Ovary (tissue), 3 donors: ENCODE results near the gene CD48.

Source experiments
- CTCF ChIP-seq, 3 donors: fragments of 450-650 bp in 2 of 3; fragments of 200-600 bp in 1 of 3; IDR thresholded peaks; one replicate each; pipeline versions ENCODE4 v1.5.1 to v1.8.0; 2016 to 2022; ENCODE audit warnings: antibody characterized with exemption in 3 of 3, mild to moderate bottlenecking in 1 of 3
- EP300 ChIP-seq: sonication (generic); formaldehyde crosslinking; IDR thresholded peaks from one replicate; pipeline ENCODE4 v1.6.1; 2017; ENCODE audit warnings: antibody characterized with exemption
- POLR2A ChIP-seq: fragments of 450-650 bp; IDR thresholded peaks from one replicate; pipeline ENCODE4 v1.6.1; 2017; ENCODE audit warnings: antibody characterized with exemption, mild to moderate bottlenecking, moderate library complexity
- donor health status: DM: no; HTN: no; CAD: no.

- TF ChIP-seq POLR2A: no peak
- TF ChIP-seq CTCF (IDR thresholded peaks at IDR 0.05): no peak
- TF ChIP-seq EP300: no peak
These were observed 8.9 kb upstream of the CD48 start for GRCh38 chr1:160720356-160721085.
